Adrenal gland (tissue), 12 donors: Measurements from ENCODE around the gene PCID2. TPM values are rescaled to one million over a fixed set of nuclear protein-coding genes. Genes with fewer than 3 reads are reported as not detected.

ENCODE experiments used
- DNase-seq, 7 donors: peaks; one replicate each; pipeline ENCODE4 v3.0.0-alpha.2; 2019 to 2020
- H3K27ac ChIP-seq, 5 donors: fragments of 200-600 bp; sonication (generic) in 4 of 5; 1 replicate in 3 of 5; 2 replicates in 2 of 5; pipeline versions ENCODE4 v1.5.1 to v1.8.0; 2016 to 2020; ENCODE audit warnings: mild to moderate bottlenecking in 1 of 5
- H3K27me3 ChIP-seq: fragments of 200-600 bp; 2 replicates; pipeline ENCODE4 v1.8.0; 2021
- H3K36me3 ChIP-seq, 2 donors: fragments of 200-600 bp; replicated peaks in 1 of 2; 1 replicate in 1 of 2; 2 replicates in 1 of 2; pipeline versions ENCODE4 v1.5.1 to v1.8.0; 2018 to 2022
- H3K4me1 ChIP-seq, 2 donors: fragments of 200-600 bp; replicated peaks in 1 of 2; 1 replicate in 1 of 2; 2 replicates in 1 of 2; pipeline versions ENCODE4 v1.5.1 to v1.8.0; 2018 to 2021
- H3K4me3 ChIP-seq, 4 donors: fragments of 200-600 bp; sonication (generic) in 3 of 4; one replicate each; pipeline ENCODE4 v1.5.1; 2016 to 2018
- H3K9me3 ChIP-seq, 3 donors: fragments of 200-600 bp; sonication (generic) in 1 of 3; replicated peaks in 1 of 3; 1 replicate in 2 of 3; 2 replicates in 1 of 3; pipeline versions ENCODE4 v1.5.1 to v1.8.0; 2016 to 2021
- CTCF ChIP-seq, 6 experiments: fragments of 450-650 bp in 4 of 6; fragments of 200-600 bp in 2 of 6; sonication (generic) in 1 of 6; IDR thresholded peaks; 1 replicate in 5 of 6; 2 replicates in 1 of 6; pipeline versions ENCODE4 v1.5.1 to v1.8.0; 2016 to 2021; ENCODE audit warnings: antibody characterized with exemption in 6 of 6, mild to moderate bottlenecking in 2 of 6, moderate library complexity in 1 of 6
- POLR2A ChIP-seq, 2 donors: fragments of 450-650 bp; IDR thresholded peaks; one replicate each; pipeline ENCODE4 v1.6.1; 2017; ENCODE audit warnings: antibody characterized with exemption in 2 of 2, mild to moderate bottlenecking in 2 of 2, moderate library complexity in 1 of 2
- WGBS, 4 donors: extraction: QIAGEN DNeasy Blood & Tissue Kit in 2 of 4; methylation state at CpG; one replicate each; pipeline versions ENCODE4 v1.1.5 to v1.1.7; 2013 to 2017; 5-methylcytosine and 5-hydroxymethylcytosine counted together
- intact Hi-C, 2 donors: fragments of 100-400 bp; cut with DNase I; formaldehyde crosslinking; loops; one replicate each; pipeline versions ENCODE4 v1.14.1 to v1.15.0; 2022 to 2023
- polyA plus RNA-seq, 3 donors: library from polyadenylated mRNA; stranded (reverse); fragments of 200-250 nt in 2 of 3; fragments of 350-450 nt in 1 of 3; fragmentation: Illumina TruSeq in 1 of 3; extraction: RNeasy Lipid Tissue Mini Kit (QIAGEN cat#74804) in 1 of 3; gene quantifications; one replicate each; pipeline ENCODE4 v1.2.3, GENCODE V29; 2013 to 2014
- total RNA-seq, 9 donors: library from RNA; depleted of rRNA in 4 of 9; stranded (reverse); fragments of >200 nt in 4 of 9; fragments of 120-200 nt in 1 of 9; fragmentation: NEBNext Ultra II Directional in 1 of 9; extraction: Animal tissue kit (Norgen Biotek cat#: 25700) in 1 of 9; gene quantifications; one replicate each; pipeline versions ENCODE4 v1.1.0 to v1.2.4, GENCODE V29; 2013 to 2023
- donor health status: healthy with polysubstance abuse.
- donor health status: Bipolar disorder and iron deficiency.
- donor health status: DM: yes; HTN: yes; CAD: no.
- donor health status: DM: no; HTN: no; CAD: no.
- donor health status: DM: no; HTN: no; CAD: no.
- donor health status: DM: yes; HTN: yes; CAD: no.

The PCID2 gene
- total and polyA plus RNA-seq, 12 donors, result 26.4 to 87.2 (median 45.3) TPM

DNA sequence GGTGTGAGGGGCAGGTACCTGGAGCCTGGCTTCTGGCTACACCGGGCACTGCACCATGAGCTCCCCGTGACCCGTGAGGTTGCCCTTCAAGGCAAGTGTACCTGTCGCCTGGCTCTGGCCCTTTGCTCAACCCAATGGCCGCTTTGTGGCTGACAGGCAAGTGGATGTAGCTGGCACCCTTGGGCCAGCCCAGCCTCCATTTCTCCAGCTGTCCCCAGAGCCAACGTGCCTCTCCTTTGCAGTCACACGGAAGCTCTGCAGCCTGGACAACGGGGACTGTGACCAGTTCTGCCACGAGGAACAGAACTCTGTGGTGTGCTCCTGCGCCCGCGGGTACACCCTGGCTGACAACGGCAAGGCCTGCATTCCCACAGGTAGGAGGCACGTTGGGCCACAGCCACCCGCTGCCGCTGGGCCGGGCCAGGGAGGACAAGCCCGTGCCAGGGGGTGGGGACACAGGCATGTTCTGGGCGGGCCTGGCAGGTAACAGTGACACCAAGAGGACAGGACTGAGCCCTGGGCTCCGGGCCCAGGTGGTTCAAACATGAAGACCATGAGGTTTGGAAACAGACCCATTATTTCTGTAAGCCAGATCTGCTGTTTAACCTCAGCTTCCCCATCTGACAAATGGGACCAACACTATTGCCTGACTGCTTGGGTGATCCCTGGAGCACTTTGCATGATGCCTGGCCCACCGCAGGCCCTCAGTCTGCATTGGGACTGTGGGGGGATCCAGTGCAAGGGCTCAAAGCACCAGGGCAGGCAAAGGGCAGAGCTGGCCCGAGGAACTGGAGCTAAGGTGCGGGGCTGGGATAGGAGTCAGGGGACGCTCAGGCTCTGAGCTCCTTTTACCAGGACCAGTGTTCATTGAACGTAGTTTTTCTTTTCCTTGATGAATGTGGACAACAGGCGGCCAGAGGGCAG lies 67.5 kb downstream of the PCID2 start:
- DNase-seq, result peak in 1 of 7 donors; percentile 47
- Histone ChIP-seq H3K27me3 (no peaks in the 10 kb centered on the region), H3K27ac (no peak overlapping the region), H3K9me3 (no peaks in the 10 kb centered on the region), H3K36me3 (no peaks in the 10 kb centered on the region), H3K4me3 (no peak overlapping the region), H3K4me1 (no peaks in the 10 kb centered on the region)
- no peak for TF ChIP-seq CTCF (IDR thresholded peaks at IDR 0.05)
- TF ChIP-seq POLR2A (IDR thresholded peaks at IDR 0.05), result no peak
- WGBS, 4 donors, result 91 to 95% (median 94%) methylated on average over 11 to 26 of the region's 26 CpGs
- intact Hi-C loops, result no loop called here

DNA sequence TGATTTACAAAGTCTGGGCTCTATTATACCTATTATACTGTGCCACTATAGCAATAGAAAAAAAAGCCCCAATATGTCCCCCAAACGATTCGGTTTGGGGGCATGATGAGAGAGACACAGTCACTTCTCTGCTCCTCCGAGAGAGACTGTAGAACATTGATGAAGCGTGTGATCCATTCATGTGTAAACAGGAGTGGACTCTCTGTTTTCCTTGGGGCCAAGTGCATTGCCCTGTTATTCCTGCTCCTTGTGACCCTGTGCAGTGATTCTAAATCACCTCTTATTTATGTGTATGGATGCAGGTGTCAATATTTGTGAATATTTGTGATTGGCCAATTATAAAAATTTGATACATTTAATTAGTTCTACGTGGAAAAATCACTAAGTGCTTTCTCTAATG lies 68.9 kb downstream of the PCID2 start:
- 82 to 89% (median 86%) methylated on average over 5 of the region's 5 CpGs for WGBS, 4 donors
- intact Hi-C loops, result no loop called here
- Histone ChIP-seq H3K27me3 (no peaks in the 10 kb centered on the region), H3K27ac (no peak overlapping the region), H3K36me3 (no peaks in the 10 kb centered on the region), H3K9me3 (no peaks in the 10 kb centered on the region), H3K4me1 (no peaks in the 10 kb centered on the region), H3K4me3 (no peak overlapping the region)
- no peak for DNase-seq
- TF ChIP-seq POLR2A (IDR thresholded peaks at IDR 0.05) (no peak), CTCF (IDR thresholded peaks at IDR 0.05) (no peak)

- no peak for TF ChIP-seq CTCF (IDR thresholded peaks at IDR 0.05)
- no peak for TF ChIP-seq POLR2A (IDR thresholded peaks at IDR 0.05)
- H3K4me3 ChIP-seq, result no peak overlapping the region
- H3K4me1 ChIP-seq, result no peaks in the 10 kb centered on the region
- 66 to 81% (median 75%) methylated on average over 16 of the region's 16 CpGs for WGBS, 4 donors
- peak in 2 of 7 donors; percentile 41 to 50 for DNase-seq
- H3K27me3 ChIP-seq, result no peaks in the 10 kb centered on the region
- no peak overlapping the region for H3K27ac ChIP-seq
- intact Hi-C loops, result no loop called here
- H3K36me3 ChIP-seq, result no peaks in the 10 kb centered on the region
- H3K9me3 ChIP-seq, result no peaks in the 10 kb centered on the region
Observed at GRCh38 chr13:113138792-113139551, 69.5 kb downstream of the PCID2 start.

- TF ChIP-seq CTCF (IDR thresholded peaks at IDR 0.05), result no peak
- no peak for TF ChIP-seq POLR2A (IDR thresholded peaks at IDR 0.05)
- no peaks in the 10 kb centered on the region for H3K27me3 ChIP-seq
Observed at GRCh38 chr13:113137691-113138298, 70.7 kb downstream of the PCID2 start.

More at GRCh38 chr13:113137691-113138298, 70.7 kb downstream of the PCID2 start:
- no peaks in the 10 kb centered on the region for H3K4me1 ChIP-seq
- H3K9me3 ChIP-seq, result no peaks in the 10 kb centered on the region
- H3K27ac ChIP-seq, result no peak overlapping the region
- WGBS, 4 donors, result 83 to 92% (median 85%) methylated on average over 11 of the region's 11 CpGs
- DNase-seq, result peak in 1 of 7 donors; percentile 21
- H3K36me3 ChIP-seq, result no peaks in the 10 kb centered on the region
- intact Hi-C loops, result no loop called here
- H3K4me3 ChIP-seq, result no peak overlapping the region
